ENCODE results near the gene FOXK1.
"Not testable (repeated sequence)": the region's sequence is repeated elsewhere in the genome, so short reads cannot be mapped to it uniquely, and the experiment has no call there.

Gene FOXK1

GRCh38 chr7:4667776-4668509 is 14.2 kb upstream of the FOXK1 start:
- no peak for DNase-seq (ENCODE audit: low read depth in 2 of 2)

DNA sequence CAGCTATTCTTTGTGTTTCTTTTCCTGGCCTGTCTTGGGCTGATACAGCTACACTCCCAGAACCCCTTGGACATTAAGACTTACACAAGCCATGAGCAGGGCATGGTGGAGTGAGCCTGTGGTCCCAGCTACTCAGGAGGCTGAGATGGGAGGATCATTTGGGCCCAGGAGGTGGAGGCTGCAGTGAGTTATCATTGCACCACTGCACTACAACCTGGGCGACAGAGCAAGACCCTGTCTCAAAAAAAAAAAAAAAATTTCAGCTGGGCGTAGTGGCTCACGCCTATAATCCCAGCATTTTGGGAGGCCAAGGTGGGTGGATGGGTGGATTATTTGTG is 13.6 kb upstream of the FOXK1 start:
- no peak for DNase-seq (ENCODE audit: low read depth in 2 of 2)

DNA sequence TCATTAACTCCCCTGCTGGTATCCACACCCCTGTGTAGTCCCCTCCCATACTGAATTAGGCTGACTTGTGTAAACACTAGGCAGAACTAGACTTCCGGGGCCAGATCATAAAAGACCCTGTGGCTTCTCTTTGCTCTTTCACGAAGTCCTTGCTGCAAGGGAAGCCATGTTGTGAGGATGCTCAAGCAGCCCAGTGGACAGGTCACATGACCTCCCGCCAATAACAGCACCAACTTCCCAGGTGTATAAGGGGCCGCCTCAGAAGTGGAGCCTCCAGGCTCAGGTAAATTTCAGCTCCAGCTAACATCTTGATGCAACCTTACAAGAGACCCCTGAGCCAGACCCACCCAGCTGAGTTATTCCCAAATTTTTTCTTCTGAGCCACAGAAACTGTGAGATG is 11.3 kb upstream of the FOXK1 start:
- DNase-seq (ENCODE audit: low read depth in 2 of 2): no peak

- no peak for DNase-seq (ENCODE audit: low read depth in 2 of 2)
These were observed 6.2 kb upstream of the FOXK1 start for GRCh38 chr7:4675771-4676367.

DNA sequence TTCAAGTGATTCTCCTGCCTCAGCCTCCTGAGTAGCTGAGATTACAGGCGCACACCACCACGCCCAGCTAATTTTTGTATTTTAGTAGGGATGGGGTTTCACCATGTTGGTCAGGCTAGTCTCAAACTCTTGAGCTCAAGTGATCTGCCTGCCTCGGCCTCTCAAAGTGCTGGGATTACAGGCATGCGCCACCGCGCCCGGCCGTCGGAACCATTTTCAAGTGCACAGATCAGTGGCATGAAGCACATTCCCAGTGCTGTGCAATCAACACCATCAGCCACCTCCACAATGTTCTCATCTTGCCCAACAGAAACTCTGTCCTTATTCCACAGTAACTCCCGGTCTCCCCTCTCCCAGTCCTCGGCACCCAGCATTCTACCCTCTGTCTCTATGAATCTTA is 4.6 kb upstream of the FOXK1 start:
- not testable (repeated sequence) for DNase-seq (ENCODE audit: low read depth in 2 of 2)

GRCh38 chr7:4681218-4681851 is 760 bp upstream of the FOXK1 start:
- DNase-seq (ENCODE audit: low read depth in 2 of 2): no peak

DNA sequence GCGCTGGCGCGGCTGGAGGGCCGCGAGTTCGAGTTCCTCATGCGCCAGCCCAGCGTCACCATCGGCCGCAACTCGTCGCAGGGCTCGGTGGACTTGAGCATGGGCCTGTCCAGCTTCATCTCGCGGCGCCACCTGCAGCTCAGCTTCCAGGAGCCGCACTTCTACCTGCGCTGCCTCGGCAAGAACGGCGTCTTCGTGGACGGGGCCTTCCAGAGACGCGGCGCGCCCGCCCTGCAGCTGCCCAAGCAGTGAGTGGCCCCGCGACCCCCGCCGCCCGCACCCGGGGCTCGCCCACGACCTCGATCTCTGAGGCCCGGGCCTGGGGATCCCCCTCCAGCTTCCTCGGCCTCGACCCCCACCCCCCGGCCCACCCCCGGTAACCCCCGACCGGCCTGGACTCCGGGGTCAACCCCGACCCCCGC is 537 bp downstream of the FOXK1 start:
- peak in 1 of 2 donors; percentile 27 for DNase-seq (ENCODE audit: low read depth in 2 of 2)

GRCh38 chr7:4683043-4683883 is 1.2 kb downstream of the FOXK1 start:
- DNase-seq (ENCODE audit: low read depth in 2 of 2): no peak

DNA sequence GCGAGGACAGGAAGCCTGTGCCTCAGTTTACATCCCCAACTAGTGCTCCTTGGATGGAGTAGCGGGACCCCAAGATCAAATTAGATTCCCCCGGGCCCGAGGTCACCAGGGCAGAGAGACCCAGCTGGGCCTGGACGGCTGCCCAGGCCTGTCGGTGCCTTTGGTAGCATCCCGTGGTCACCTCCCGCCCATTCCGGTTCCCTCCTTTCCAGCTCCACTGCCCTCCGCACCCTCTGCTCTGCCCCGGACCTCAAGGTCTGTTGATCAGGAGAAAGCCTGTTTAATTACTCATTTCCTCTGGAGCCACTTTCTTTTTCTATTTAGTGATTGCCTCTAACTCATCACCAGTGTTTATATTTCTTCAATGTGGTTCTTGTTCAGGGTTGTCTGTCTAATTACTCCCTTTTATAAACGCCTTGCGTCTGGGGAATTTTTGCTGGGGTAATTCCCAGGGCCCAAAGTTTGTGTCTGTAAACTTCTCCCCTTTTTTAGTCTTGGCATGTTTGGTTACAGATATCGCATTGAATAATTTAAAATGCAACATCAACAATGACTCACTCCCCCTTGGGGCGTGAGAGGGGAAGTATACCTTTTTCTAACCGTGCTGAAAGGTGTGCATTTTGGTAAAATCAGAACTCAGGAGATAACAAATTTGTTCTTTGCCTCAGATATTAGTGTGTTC is 1.9 kb downstream of the FOXK1 start:
- DNase-seq (ENCODE audit: low read depth in 2 of 2): peak in 1 of 2 donors; percentile 18

- no peak for DNase-seq (ENCODE audit: low read depth in 2 of 2)
These were observed 2.8 kb downstream of the FOXK1 start for GRCh38 chr7:4684846-4685245.

DNA sequence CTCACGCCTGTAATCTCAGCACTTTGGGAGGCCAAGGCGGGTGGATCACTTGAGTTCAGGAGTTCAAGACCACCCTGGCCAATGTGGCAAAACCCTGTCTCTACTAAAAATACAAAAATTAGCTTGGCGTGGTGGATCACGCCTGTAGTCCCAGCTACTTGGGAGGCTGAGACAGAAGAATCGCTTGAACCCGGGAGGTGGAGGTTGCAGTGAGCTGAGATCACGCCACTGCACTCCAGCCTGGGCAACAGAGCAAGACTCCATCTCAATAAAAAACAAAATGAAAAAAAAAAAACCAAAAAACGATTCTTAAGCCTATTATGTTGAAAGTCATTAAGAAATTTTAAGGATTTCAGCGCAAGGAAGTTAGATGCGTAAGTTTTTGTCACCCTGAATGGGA is 3.6 kb downstream of the FOXK1 start:
- DNase-seq (ENCODE audit: low read depth in 2 of 2): not testable (repeated sequence)

DNA sequence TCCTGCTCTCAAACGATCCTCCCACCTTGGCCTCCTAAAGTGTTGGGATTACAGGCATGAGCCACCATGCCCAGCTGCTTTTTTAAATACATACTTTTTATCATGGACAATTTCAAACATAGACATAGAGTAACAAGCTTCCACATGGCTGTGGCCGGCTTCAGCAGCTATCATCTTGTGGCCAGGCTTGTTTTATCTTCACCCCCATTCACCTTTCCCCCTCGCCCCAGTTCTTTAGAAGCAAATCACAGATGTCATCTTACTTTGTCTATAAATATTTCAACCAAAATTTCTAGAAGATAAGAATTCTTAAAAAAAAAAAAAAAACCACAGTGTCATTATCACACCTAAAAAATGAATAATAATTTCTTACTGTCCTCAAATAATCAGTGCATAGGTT is 5.9 kb downstream of the FOXK1 start:
- DNase-seq (ENCODE audit: low read depth in 2 of 2): no peak

- DNase-seq (ENCODE audit: low read depth in 2 of 2): no peak
These were observed 7.1 kb downstream of the FOXK1 start for GRCh38 chr7:4689151-4689550.

DNA sequence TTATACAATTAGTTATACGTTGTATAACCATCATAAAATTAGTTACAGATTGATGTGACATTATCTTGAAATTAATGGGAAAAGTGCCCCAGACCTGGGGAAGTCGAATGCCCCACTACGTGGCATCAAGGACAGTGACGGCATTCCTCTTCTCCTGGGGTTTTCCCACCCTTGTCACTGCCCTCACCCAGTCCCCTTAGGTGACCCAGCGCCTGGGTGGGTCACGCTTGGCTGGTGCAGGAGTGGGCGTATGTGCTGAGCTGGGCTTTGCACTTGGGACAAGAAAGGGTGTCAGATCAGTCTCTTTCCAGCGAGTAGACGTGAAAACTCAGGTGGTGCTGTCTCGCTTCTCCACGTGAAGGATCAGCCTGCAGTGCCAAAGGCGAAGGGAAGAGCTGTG is 7.6 kb downstream of the FOXK1 start:
- no peak for DNase-seq (ENCODE audit: low read depth in 2 of 2)

DNA sequence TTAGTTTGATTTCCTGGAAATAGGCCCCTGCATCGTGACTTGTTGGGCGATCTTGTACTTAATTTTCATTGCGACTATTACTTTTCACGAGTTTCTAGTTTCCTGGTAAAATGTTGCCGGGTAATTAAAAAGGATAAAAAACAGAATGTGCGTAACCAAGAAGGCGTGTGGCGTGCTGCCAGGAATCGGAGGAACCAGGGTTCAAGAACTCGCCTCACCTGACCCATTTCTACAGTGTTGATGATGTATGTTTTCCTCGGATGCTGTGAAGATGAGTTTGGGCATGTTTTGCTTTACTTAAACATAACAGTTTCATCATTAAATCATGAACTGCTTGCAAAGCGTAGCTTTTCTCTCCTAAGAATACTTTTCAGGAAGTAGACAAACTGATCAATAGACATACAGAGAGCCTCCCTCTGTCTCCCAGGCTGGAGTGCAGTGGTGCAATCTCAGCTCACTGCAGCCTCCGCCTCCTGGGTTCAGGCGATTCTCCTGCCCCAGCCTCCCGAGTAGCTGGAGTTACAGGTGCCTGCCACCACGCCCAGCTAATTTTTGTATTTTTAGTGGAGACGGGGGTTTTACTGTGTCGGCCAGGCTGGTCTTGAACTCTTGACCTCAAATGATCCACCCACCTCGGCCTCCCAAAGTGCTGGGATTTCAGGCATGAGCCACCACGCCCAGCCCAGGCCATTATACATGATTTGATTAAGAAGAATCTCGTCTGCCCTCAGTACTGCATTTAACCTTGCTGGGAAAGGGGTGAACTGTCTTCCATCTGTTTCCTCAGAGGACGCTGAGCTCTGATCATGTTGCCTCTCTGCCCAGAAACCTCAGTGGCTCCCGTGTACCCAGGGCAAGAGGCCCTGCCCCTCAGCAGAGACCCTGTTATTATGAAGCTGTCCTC is 9.1 kb downstream of the FOXK1 start:
- DNase-seq (ENCODE audit: low read depth in 2 of 2): no peak

GRCh38 chr7:4692055-4692454 is 10.0 kb downstream of the FOXK1 start:
- no peak for DNase-seq (ENCODE audit: low read depth in 2 of 2)

- not testable (repeated sequence) for DNase-seq (ENCODE audit: low read depth in 2 of 2)
These were observed 10.5 kb downstream of the FOXK1 start for GRCh38 chr7:4692622-4693021.

- DNase-seq (ENCODE audit: low read depth in 2 of 2): no peak
These were observed 11.1 kb downstream of the FOXK1 start for GRCh38 chr7:4693152-4693551.

- DNase-seq (ENCODE audit: low read depth in 2 of 2): no peak
These were observed 11.7 kb downstream of the FOXK1 start for GRCh38 chr7:4693749-4694148.

DNA sequence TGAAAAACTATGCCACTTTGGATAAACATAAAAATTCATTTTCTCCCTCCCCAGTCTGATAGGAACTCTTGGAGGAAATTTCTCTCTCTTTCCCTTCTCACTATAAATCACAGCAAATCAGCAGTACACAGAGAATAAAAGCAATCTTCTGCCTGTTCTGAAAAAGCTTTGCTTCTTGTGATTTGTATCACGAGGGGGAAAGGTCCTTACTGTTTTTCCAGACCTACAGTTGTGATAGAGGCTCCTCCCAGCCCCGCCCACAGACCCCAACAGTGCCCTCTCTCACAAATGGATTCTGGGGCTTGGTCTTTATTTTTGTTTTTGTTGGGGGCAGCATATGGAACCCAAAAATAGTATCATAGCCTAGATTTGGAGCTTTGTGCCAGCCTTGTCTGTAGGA is 12.2 kb downstream of the FOXK1 start:
- no peak for DNase-seq (ENCODE audit: low read depth in 2 of 2)

Measured in stimulated activated CD8-positive, alpha-beta memory T cell treated with anti-CD3 and anti-CD28 coated beads, Interleukin-7, amount 100 ng/mL, for 4 hours (primary cell).